GM18870 (cell line): Measurements from ENCODE around the gene SUPT5H.
A peak's percentile ranks its signal among the peaks of the same experiment; 100 is the strongest.
"Not testable (repeated sequence)": the region's sequence is repeated elsewhere in the genome, so short reads cannot be mapped to it uniquely, and the experiment has no call there.

ENCODE experiments used
- ATAC-seq: cut with Tn5 transposase; IDR thresholded peaks from one replicate; pipeline ENCODE4 v1.9.1; 2021; ENCODE audit warnings: moderate library complexity; ENCODE audit not compliant: unreplicated experiment

Gene SUPT5H

GRCh38 chr19:39424934-39425333 lies 20.4 kb upstream of the SUPT5H start:
- no peak for ATAC-seq

GRCh38 chr19:39425744-39426143 lies 19.6 kb upstream of the SUPT5H start:
- no peak for ATAC-seq

GRCh38 chr19:39426170-39426569 lies 19.2 kb upstream of the SUPT5H start:
- ATAC-seq, result no peak

GRCh38 chr19:39427707-39428106 lies 17.7 kb upstream of the SUPT5H start:
- ATAC-seq, result no peak

- ATAC-seq, result no peak
Measured at GRCh38 chr19:39428283-39429112, 16.9 kb upstream of the SUPT5H start.

- no peak for ATAC-seq
Measured at GRCh38 chr19:39430675-39431593, 14.4 kb upstream of the SUPT5H start.

- no peak for ATAC-seq
Measured at GRCh38 chr19:39432677-39433025, 12.7 kb upstream of the SUPT5H start.

GRCh38 chr19:39433480-39434079 lies 11.8 kb upstream of the SUPT5H start:
- ATAC-seq, result no peak

- ATAC-seq, result no peak
Measured at GRCh38 chr19:39434123-39435076, 11.0 kb upstream of the SUPT5H start.

GRCh38 chr19:39435499-39436349 lies 9.7 kb upstream of the SUPT5H start, which contains the start of gene RPS16:
RPS16 (minus strand) TSS chr19:39435949; CDS start chr19:39435895, 54 bp downstream.
- peak; percentile 40 for ATAC-seq

GRCh38 chr19:39436350-39436716 lies 9.0 kb upstream of the SUPT5H start:
- no peak for ATAC-seq

- ATAC-seq, result no peak
Measured at GRCh38 chr19:39438270-39438934, 7.0 kb upstream of the SUPT5H start.

- ATAC-seq, result no peak
Measured at GRCh38 chr19:39444598-39445195, 685 bp upstream of the SUPT5H start.

GRCh38 chr19:39446365-39447084 lies 1.1 kb downstream of the SUPT5H start:
- no peak for ATAC-seq

- ATAC-seq, result no peak
Measured at GRCh38 chr19:39448271-39448670, 2.9 kb downstream of the SUPT5H start.

GRCh38 chr19:39449116-39449797 lies 3.9 kb downstream of the SUPT5H start:
- ATAC-seq, result no peak

- not testable (repeated sequence) for ATAC-seq
Measured at GRCh38 chr19:39451257-39451656, 5.9 kb downstream of the SUPT5H start.
